Right lung (tissue), 5 donors: ENCODE data around the gene UBFD1. TPM values are rescaled to one million over a fixed set of nuclear protein-coding genes. Genes with fewer than 3 reads are reported as not detected.
"Not testable (repeated sequence)": the region's sequence is repeated elsewhere in the genome, so short reads cannot be mapped to it uniquely, and the experiment has no call there.

Experiments used
- DNase-seq, 2 donors: peaks; one replicate each; pipeline ENCODE4 v3.0.0-alpha.2; 2013
- polyA plus RNA-seq, 5 donors: library from polyadenylated mRNA; unstranded; fragments of 120-200 nt; gene quantifications; one replicate each; pipeline versions ENCODE4 v1.2.1 to v1.2.3, GENCODE V29; 2013; ENCODE audit warnings: inconsistent platforms in 1 of 5, low replicate concordance in 1 of 5; ENCODE audit not compliant: insufficient read length in 5 of 5, insufficient read depth in 1 of 5

Gene UBFD1
- polyA plus RNA-seq, 5 donors: 56.0 to 74.7 (median 68.7) TPM

- no peak for DNase-seq
Observed at GRCh38 chr16:23564575-23565363, 7.2 kb downstream of the UBFD1 start.

GRCh38 chr16:23566724-23567123 lies 9.2 kb downstream of the UBFD1 start:
- no peak for DNase-seq

GRCh38 chr16:23567602-23568001 lies 10.1 kb downstream of the UBFD1 start:
- no peak for DNase-seq

GRCh38 chr16:23570992-23571632 lies 13.6 kb downstream of the UBFD1 start:
- no peak for DNase-seq

GRCh38 chr16:23571895-23572294 lies 14.4 kb downstream of the UBFD1 start:
- DNase-seq: no peak

GRCh38 chr16:23572394-23572793 lies 14.9 kb downstream of the UBFD1 start:
- DNase-seq: no peak

- DNase-seq: no peak
Observed at GRCh38 chr16:23573817-23574216, 16.3 kb downstream of the UBFD1 start.

GRCh38 chr16:23575834-23576233 lies 18.3 kb downstream of the UBFD1 start:
- no peak for DNase-seq

GRCh38 chr16:23577493-23577892 lies 20.0 kb downstream of the UBFD1 start:
- DNase-seq: no peak

GRCh38 chr16:23578101-23578830 lies 20.7 kb downstream of the UBFD1 start:
- peak; percentile 15 to 23 for DNase-seq

- no peak for DNase-seq
Observed at GRCh38 chr16:23579371-23579770, 21.8 kb downstream of the UBFD1 start.

GRCh38 chr16:23580391-23580790 lies 22.9 kb downstream of the UBFD1 start:
- DNase-seq: no peak

GRCh38 chr16:23581764-23582163 lies 24.2 kb downstream of the UBFD1 start:
- DNase-seq: no peak

- DNase-seq: not testable (repeated sequence)
Observed at GRCh38 chr16:23583271-23583670, 25.7 kb downstream of the UBFD1 start.

GRCh38 chr16:23584186-23585076 lies 26.9 kb downstream of the UBFD1 start:
- no peak for DNase-seq

GRCh38 chr16:23587726-23588125 lies 30.2 kb downstream of the UBFD1 start:
- no peak for DNase-seq

- DNase-seq: no peak
Observed at GRCh38 chr16:23590181-23590580, 32.7 kb downstream of the UBFD1 start.

GRCh38 chr16:23594186-23594585 lies 36.7 kb downstream of the UBFD1 start:
- DNase-seq: no peak

GRCh38 chr16:23595246-23595950 lies 37.9 kb downstream of the UBFD1 start:
- no peak for DNase-seq

- DNase-seq: peak; percentile 83 to 84
Observed at GRCh38 chr16:23595951-23596720, 38.6 kb downstream of the UBFD1 start, which contains the start of gene NDUFAB1. TSS of gene NDUFAB1 (minus strand) at chr16:23596316. CDS start at chr16:23596290, 26 bp downstream.
